HepG2 (cell line): ENCODE results near the gene CEBPB. TPM values are rescaled to one million over a fixed set of nuclear protein-coding genes. Genes with fewer than 3 reads are reported as not detected.

Source experiments
- CAMTA2 ChIP-seq: sonication (generic); formaldehyde crosslinking; IDR thresholded peaks from 2 replicates; pipeline ENCODE4 v1.4.0; 2020; ENCODE audit warnings: mild to moderate bottlenecking, missing genetic modification reagents, borderline replicate concordance
- KMT2B ChIP-seq: IDR thresholded peaks from 2 replicates; pipeline ENCODE4 v1.6.1; 2016; ENCODE audit warnings: missing genetic modification reagents, missing compliant biosample characterization
- RFX5 ChIP-seq: IDR thresholded peaks from 2 replicates; pipeline ENCODE4 v1.6.1; 2011; ENCODE audit warnings: low read depth, low read length, improper control_type of control experiment
- SMC3 ChIP-seq: IDR thresholded peaks from 2 replicates; pipeline ENCODE4 v1.6.1; 2011; ENCODE audit warnings: low read length, improper control_type of control experiment
- TEAD3 ChIP-seq: optimal IDR thresholded peaks from 2 replicates; pipeline ENCODE3; 2016; ENCODE audit warnings: borderline replicate concordance
- TSC22D2 ChIP-seq: sonication (generic); formaldehyde crosslinking; IDR thresholded peaks from 2 replicates; pipeline ENCODE4 v1.5.1; 2020; ENCODE audit warnings: missing genetic modification reagents, mild to moderate bottlenecking, borderline replicate concordance
- ZNF552 ChIP-seq: sonication (generic); formaldehyde crosslinking; IDR thresholded peaks from 2 replicates; pipeline ENCODE4 v1.9.0; 2022; ENCODE audit warnings: missing genetic modification reagents, mild to moderate bottlenecking, borderline replicate concordance
- ZSCAN20 ChIP-seq: sonication (generic); formaldehyde crosslinking; IDR thresholded peaks from 2 replicates; pipeline ENCODE4 v1.4.0; 2020; ENCODE audit warnings: missing genetic modification reagents, mild to moderate bottlenecking, borderline replicate concordance
- ZSCAN29 ChIP-seq: sonication (generic); formaldehyde crosslinking; conservative IDR thresholded peaks from 2 replicates; pipeline ENCODE4 v1.4.0; 2020; ENCODE audit warnings: mild to moderate bottlenecking, missing genetic modification reagents
- polyA plus RNA-seq, 8 experiments: library from polyadenylated mRNA; depleted of rRNA in 3 of 8; stranded (reverse) in 7 of 8; unstranded in 1 of 8; fragments of >200 nt; fragmentation: Illumina TruSeq in 4 of 8; extraction: Trizol in 4 of 8; gene quantifications; 2 replicates each; pipeline versions ENCODE4 v1.2.1 to v1.2.3, GENCODE V29; 2011 to 2016; ENCODE audit warnings: low read depth in 4 of 8, missing spikeins in 1 of 8, mixed read lengths in 1 of 8; ENCODE audit not compliant: insufficient read depth in 1 of 8
- total RNA-seq, 5 experiments: library from RNA; depleted of rRNA; stranded (reverse); fragments of >200 nt; fragmentation: Illumina TruSeq; extraction: Trizol; gene quantifications; 2 replicates each; pipeline ENCODE4 v1.2.3, GENCODE V29; 2016; ENCODE audit warnings: low read depth in 1 of 5
- TF ChIP-seq, protein P1 (sequence below): sonication (generic); formaldehyde crosslinking; IDR thresholded peaks from 2 replicates; pipeline ENCODE4 v1.4.0; 2020; ENCODE audit warnings: missing genetic modification reagents, borderline replicate concordance
- TF ChIP-seq, protein P2 (sequence below): sonication (generic); formaldehyde crosslinking; conservative IDR thresholded peaks from 2 replicates; pipeline ENCODE4 v1.8.0; 2022; ENCODE audit warnings: mild to moderate bottlenecking, moderate library complexity, missing genetic modification reagents
- TF ChIP-seq, protein P3 (sequence below): sonication (generic); formaldehyde crosslinking; IDR thresholded peaks from 2 replicates; pipeline ENCODE4 v1.4.0; 2020; ENCODE audit warnings: missing genetic modification reagents, borderline replicate concordance
- TF ChIP-seq, protein P4 (sequence below): IDR thresholded peaks from 2 replicates; pipeline ENCODE4 v1.4.0; 2020; ENCODE audit warnings: mild to moderate bottlenecking, missing genetic modification reagents
- TF ChIP-seq, protein P5 (sequence below): sonication (generic); formaldehyde crosslinking; IDR thresholded peaks from 2 replicates; pipeline ENCODE4 v1.5.1; 2020; ENCODE audit warnings: mild to moderate bottlenecking, moderate library complexity, missing genetic modification reagents
- TF ChIP-seq, protein P6 (sequence below): sonication (generic); formaldehyde crosslinking; IDR thresholded peaks from 2 replicates; pipeline ENCODE4; 2020; ENCODE audit warnings: missing genetic modification reagents, mild to moderate bottlenecking, borderline replicate concordance

CEBPB gene
- total and polyA plus RNA-seq, 2 of the 13 experiments (the other 11 are each of a cell fraction or from before 2014, with no cell fraction given), result 18.5 to 28.2 TPM

DNA sequence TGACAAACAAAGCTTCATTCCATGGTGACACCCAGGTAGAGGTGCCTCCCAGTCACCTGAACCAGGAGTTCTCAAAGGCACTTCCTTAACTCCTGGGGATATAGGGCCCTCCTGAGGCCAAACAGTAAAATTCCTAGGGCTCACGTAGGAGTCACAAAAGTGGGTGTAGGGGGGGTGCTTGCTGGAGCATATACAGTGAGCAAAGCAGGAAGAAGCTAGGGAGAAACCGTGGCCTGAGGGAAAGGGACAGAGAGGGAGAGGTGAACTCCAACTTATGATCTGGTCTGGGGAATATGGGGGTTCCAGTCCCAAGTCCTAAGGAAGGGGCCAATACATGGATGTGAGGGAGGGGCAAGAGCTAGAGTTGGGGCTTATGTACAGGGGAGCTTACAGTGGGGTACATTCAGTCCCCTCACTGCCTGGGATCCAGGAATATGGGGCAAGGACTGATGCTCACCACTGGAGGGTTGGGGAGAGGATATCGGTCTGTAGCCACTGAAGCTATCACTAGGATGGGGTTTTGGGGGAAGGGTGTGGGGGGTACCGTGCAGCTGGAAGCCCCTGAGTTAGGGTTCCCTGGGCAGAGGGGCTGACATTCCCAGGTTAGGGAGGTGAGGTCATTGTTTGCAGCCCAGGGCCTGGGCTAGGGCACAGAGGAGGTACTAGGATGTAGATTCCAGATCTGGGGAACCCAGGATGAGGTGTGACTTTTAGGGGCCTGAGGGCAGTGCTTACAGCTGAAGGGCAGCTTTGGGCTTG lies 38.1 kb upstream of the CEBPB start (continued):
- TF ChIP-seq TSC22D2 (no peak), ZNF552 (CRISPR knock-in tag) (no peak), ZSCAN29 (CRISPR knock-in tag) (no peak), CAMTA2 (no peak), KMT2B (CRISPR knock-in tag) (0 out of 2 replicates have a peak, but pooled peaks have one; percentile 31), ZSCAN20 (no peak), SMC3 (0 out of 2 replicates have a peak, but pooled peaks have one; percentile 23), TEAD3 (no peak), RFX5 (no peak)
- TF ChIP-seq, protein P1, sequence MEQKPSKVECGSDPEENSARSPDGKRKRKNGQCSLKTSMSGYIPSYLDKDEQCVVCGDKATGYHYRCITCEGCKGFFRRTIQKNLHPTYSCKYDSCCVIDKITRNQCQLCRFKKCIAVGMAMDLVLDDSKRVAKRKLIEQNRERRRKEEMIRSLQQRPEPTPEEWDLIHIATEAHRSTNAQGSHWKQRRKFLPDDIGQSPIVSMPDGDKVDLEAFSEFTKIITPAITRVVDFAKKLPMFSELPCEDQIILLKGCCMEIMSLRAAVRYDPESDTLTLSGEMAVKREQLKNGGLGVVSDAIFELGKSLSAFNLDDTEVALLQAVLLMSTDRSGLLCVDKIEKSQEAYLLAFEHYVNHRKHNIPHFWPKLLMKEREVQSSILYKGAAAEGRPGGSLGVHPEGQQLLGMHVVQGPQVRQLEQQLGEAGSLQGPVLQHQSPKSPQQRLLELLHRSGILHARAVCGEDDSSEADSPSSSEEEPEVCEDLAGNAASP, result no peak
- TF ChIP-seq, protein P2, sequence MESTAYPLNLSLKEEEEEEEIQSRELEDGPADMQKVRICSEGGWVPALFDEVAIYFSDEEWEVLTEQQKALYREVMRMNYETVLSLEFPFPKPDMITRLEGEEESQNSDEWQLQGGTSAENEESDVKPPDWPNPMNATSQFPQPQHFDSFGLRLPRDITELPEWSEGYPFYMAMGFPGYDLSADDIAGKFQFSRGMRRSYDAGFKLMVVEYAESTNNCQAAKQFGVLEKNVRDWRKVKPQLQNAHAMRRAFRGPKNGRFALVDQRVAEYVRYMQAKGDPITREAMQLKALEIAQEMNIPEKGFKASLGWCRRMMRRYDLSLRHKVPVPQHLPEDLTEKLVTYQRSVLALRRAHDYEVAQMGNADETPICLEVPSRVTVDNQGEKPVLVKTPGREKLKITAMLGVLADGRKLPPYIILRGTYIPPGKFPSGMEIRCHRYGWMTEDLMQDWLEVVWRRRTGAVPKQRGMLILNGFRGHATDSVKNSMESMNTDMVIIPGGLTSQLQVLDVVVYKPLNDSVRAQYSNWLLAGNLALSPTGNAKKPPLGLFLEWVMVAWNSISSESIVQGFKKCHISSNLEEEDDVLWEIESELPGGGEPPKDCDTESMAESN (CRISPR knock-in tag), result no peak
- TF ChIP-seq, protein P3, sequence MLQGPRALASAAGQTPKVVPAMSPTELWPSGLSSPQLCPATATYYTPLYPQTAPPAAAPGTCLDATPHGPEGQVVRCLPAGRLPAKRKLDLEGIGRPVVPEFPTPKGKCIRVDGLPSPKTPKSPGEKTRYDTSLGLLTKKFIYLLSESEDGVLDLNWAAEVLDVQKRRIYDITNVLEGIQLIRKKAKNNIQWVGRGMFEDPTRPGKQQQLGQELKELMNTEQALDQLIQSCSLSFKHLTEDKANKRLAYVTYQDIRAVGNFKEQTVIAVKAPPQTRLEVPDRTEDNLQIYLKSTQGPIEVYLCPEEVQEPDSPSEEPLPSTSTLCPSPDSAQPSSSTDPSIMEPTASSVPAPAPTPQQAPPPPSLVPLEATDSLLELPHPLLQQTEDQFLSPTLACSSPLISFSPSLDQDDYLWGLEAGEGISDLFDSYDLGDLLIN, result no peak
- TF ChIP-seq, protein P4, sequence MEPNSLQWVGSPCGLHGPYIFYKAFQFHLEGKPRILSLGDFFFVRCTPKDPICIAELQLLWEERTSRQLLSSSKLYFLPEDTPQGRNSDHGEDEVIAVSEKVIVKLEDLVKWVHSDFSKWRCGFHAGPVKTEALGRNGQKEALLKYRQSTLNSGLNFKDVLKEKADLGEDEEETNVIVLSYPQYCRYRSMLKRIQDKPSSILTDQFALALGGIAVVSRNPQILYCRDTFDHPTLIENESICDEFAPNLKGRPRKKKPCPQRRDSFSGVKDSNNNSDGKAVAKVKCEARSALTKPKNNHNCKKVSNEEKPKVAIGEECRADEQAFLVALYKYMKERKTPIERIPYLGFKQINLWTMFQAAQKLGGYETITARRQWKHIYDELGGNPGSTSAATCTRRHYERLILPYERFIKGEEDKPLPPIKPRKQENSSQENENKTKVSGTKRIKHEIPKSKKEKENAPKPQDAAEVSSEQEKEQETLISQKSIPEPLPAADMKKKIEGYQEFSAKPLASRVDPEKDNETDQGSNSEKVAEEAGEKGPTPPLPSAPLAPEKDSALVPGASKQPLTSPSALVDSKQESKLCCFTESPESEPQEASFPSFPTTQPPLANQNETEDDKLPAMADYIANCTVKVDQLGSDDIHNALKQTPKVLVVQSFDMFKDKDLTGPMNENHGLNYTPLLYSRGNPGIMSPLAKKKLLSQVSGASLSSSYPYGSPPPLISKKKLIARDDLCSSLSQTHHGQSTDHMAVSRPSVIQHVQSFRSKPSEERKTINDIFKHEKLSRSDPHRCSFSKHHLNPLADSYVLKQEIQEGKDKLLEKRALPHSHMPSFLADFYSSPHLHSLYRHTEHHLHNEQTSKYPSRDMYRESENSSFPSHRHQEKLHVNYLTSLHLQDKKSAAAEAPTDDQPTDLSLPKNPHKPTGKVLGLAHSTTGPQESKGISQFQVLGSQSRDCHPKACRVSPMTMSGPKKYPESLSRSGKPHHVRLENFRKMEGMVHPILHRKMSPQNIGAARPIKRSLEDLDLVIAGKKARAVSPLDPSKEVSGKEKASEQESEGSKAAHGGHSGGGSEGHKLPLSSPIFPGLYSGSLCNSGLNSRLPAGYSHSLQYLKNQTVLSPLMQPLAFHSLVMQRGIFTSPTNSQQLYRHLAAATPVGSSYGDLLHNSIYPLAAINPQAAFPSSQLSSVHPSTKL, result no peak
- TF ChIP-seq, protein P5, sequence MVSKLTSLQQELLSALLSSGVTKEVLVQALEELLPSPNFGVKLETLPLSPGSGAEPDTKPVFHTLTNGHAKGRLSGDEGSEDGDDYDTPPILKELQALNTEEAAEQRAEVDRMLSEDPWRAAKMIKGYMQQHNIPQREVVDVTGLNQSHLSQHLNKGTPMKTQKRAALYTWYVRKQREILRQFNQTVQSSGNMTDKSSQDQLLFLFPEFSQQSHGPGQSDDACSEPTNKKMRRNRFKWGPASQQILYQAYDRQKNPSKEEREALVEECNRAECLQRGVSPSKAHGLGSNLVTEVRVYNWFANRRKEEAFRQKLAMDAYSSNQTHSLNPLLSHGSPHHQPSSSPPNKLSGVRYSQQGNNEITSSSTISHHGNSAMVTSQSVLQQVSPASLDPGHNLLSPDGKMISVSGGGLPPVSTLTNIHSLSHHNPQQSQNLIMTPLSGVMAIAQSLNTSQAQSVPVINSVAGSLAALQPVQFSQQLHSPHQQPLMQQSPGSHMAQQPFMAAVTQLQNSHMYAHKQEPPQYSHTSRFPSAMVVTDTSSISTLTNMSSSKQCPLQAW, result peak; percentile 73
- TF ChIP-seq, protein P6, sequence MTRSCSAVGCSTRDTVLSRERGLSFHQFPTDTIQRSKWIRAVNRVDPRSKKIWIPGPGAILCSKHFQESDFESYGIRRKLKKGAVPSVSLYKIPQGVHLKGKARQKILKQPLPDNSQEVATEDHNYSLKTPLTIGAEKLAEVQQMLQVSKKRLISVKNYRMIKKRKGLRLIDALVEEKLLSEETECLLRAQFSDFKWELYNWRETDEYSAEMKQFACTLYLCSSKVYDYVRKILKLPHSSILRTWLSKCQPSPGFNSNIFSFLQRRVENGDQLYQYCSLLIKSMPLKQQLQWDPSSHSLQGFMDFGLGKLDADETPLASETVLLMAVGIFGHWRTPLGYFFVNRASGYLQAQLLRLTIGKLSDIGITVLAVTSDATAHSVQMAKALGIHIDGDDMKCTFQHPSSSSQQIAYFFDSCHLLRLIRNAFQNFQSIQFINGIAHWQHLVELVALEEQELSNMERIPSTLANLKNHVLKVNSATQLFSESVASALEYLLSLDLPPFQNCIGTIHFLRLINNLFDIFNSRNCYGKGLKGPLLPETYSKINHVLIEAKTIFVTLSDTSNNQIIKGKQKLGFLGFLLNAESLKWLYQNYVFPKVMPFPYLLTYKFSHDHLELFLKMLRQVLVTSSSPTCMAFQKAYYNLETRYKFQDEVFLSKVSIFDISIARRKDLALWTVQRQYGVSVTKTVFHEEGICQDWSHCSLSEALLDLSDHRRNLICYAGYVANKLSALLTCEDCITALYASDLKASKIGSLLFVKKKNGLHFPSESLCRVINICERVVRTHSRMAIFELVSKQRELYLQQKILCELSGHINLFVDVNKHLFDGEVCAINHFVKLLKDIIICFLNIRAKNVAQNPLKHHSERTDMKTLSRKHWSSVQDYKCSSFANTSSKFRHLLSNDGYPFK (CRISPR knock-in tag), result no peak
